Right lobe of liver (tissue), 6 donors: ENCODE measurements around the gene LSM2. TPM values are rescaled to one million over a fixed set of nuclear protein-coding genes. Genes with fewer than 3 reads are reported as not detected.
"Not testable (repeated sequence)": the region's sequence is repeated elsewhere in the genome, so short reads cannot be mapped to it uniquely, and the experiment has no call there.

ENCODE experiments used
- ATAC-seq, 4 donors: fragments of 200-7000 bp; cut with Tn5 transposase; one replicate each; pipeline ENCODE4 v1.9.1; 2020; ENCODE audit warnings: mild to moderate bottlenecking in 4 of 4, moderate library complexity in 4 of 4
- DNase-seq, 3 donors: peaks; one replicate each; pipeline ENCODE4 v3.0.0-alpha.2; 2020
- H3K27ac ChIP-seq, 3 donors: fragments of 200-600 bp; one replicate each; pipeline ENCODE4 v1.8.0; 2022
- H3K27me3 ChIP-seq, 2 donors: fragments of 200-600 bp; one replicate each; pipeline ENCODE4 v1.8.0; 2022
- H3K36me3 ChIP-seq, 4 donors: fragments of 200-600 bp; sonication (generic) in 1 of 4; one replicate each; pipeline versions ENCODE4 v1.5.1 to v1.8.0; 2017 to 2022; ENCODE audit warnings: control low read depth in 1 of 4
- H3K4me1 ChIP-seq, 4 donors: fragments of 200-600 bp; sonication (generic) in 1 of 4; one replicate each; pipeline versions ENCODE4 v1.5.1 to v1.8.0; 2017 to 2022; ENCODE audit warnings: control low read depth in 1 of 4
- H3K4me3 ChIP-seq, 3 donors: fragments of 200-600 bp; one replicate each; pipeline ENCODE4 v1.8.0; 2022
- H3K9me3 ChIP-seq, 4 donors: fragments of 200-600 bp; sonication (generic) in 1 of 4; one replicate each; pipeline versions ENCODE4 v1.5.1 to v1.8.0; 2017 to 2022; ENCODE audit warnings: control low read depth in 1 of 4
- CTCF ChIP-seq, 4 donors: fragments of 200-600 bp in 3 of 4; fragments of 450-650 bp in 1 of 4; IDR thresholded peaks; one replicate each; pipeline versions ENCODE4 v1.5.1 to v1.8.0; 2016 to 2022; ENCODE audit warnings: antibody characterized with exemption in 4 of 4, mild to moderate bottlenecking in 2 of 4
- POLR2A ChIP-seq: fragments of 450-650 bp; IDR thresholded peaks from one replicate; pipeline ENCODE4 v1.6.1; 2017; ENCODE audit warnings: antibody characterized with exemption, mild to moderate bottlenecking
- WGBS: methylation state at CpG from one replicate; pipeline ENCODE4 v1.1.6; 2018; ENCODE audit warnings: low coverage, low lambda C conversion rate; ENCODE audit not compliant: insufficient coverage; ENCODE audit errors: missing lambda C conversion rate; 5-methylcytosine and 5-hydroxymethylcytosine counted together
- intact Hi-C, 2 donors: fragments of 100-400 bp; cut with DNase I; formaldehyde crosslinking; loops; one replicate each; pipeline versions ENCODE4 v1.11.2 to v1.14.1; 2022
- total RNA-seq, 6 experiments: library from RNA; depleted of rRNA in 2 of 6; stranded (reverse); fragments of >200 nt in 2 of 6; fragmentation: NEBNext Ultra II Directional in 3 of 6; extraction: Animal tissue kit (Norgen Biotek cat#: 25700) in 3 of 6; gene quantifications; one replicate each; pipeline versions ENCODE4 v1.1.0 to v1.2.4, GENCODE V29; 2016 to 2023
- donor health status: DM: no; HTN: yes; CAD: no.
- donor health status: DM: no; HTN: no; CAD: no.
- donor health status: DM: no; HTN: no; CAD: no.
- donor health status: DM: no; HTN: yes; CAD: no.
- donor health status: DM: no; HTN: yes; CAD: no.

LSM2 gene
- total RNA-seq, 6 experiments from 2014 or later = 11.0 to 26.1 (median 11.6) TPM

DNA sequence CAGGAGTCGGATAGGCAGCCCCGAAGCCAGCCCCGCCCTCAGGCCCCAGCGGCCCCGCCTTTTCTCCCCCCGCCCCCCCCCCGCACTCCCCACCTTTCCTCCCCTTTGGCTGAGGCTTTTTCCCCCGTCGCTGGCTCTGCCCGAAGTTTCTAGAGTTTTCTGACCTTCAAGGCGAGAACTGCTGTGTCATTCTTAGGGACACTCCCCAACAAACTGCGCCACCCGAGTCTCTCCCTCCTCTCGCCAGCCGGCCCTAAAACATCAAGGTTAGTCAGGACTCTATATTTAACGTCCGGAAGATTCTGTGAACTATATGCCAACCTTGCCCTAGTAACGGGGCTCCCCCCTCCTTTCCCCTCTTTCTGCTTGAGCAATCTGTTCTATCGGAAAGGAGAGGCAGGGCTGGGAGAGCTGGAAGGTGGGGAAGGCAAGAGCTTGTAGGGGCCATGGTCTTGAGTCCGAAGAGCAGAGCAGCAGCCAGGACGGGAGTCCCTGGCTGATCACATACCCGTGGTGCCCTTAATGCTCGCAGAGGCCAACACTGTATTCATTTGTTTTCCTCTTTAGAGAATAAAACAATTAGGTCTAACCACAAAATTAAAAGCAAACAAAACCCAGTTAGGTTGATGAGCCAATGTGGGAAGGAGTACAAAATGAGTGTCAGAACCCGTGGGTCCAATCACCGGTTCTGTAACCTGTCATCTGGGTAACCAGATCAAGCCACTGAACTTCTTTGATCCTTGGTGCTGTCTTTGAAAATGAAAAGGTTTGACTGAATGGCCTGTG is 15.5 kb upstream of the LSM2 start:
- DNase-seq = peak; percentile 77 to 88 (median 87)
- no peaks in the 10 kb centered on the region for H3K36me3 ChIP-seq
- intact Hi-C loops = no loop called here
- no peaks in the 10 kb centered on the region for H3K27me3 ChIP-seq
- peaks cover 0 to 49% (median 18%) of the 10 kb centered on the region in 4 donors for H3K4me1 ChIP-seq
- TF ChIP-seq CTCF (IDR thresholded peaks at IDR 0.05) (no peak), POLR2A (peak; percentile 36)
- WGBS = 1% methylated on average over 24 of the region's 25 CpGs
- peak overlapping the region; percentile 33 to 59 (median 53) for H3K4me3 ChIP-seq
- peak; percentile 14 to 65 (median 40) for ATAC-seq
- peak overlapping the region; percentile 97 to 100 (median 99) for H3K27ac ChIP-seq
- H3K9me3 ChIP-seq = no peaks in the 10 kb centered on the region

GRCh38 chr6:31821301-31822035 is 14.7 kb upstream of the LSM2 start:
- peak overlapping the region; percentile 97 to 100 (median 99) for H3K27ac ChIP-seq
- peak in 3 of 4 donors; percentile 11 to 49 (median 33) for ATAC-seq
- H3K27me3 ChIP-seq = no peaks in the 10 kb centered on the region
- intact Hi-C loops = no loop called here
- peak; percentile 74 to 79 (median 76) for DNase-seq
- H3K9me3 ChIP-seq = no peaks in the 10 kb centered on the region
- no peak for TF ChIP-seq POLR2A
- TF ChIP-seq CTCF (IDR thresholded peaks at IDR 0.05) = no peak
- WGBS = 9% methylated on average over 33 of the region's 39 CpGs
- peaks cover 0 to 44% (median 15%) of the 10 kb centered on the region in 4 donors for H3K4me1 ChIP-seq
- H3K4me3 ChIP-seq = peak overlapping the region; percentile 33 to 59 (median 53)
- no peaks in the 10 kb centered on the region for H3K36me3 ChIP-seq

- H3K4me3 ChIP-seq, H3K27me3 ChIP-seq, DNase-seq, H3K36me3 ChIP-seq, H3K9me3 ChIP-seq, ATAC-seq, intact Hi-C loops: not testable (repeated sequence)
- Histone ChIP-seq H3K4me1 (peaks cover 0 to 36% (median 14%) of the 10 kb centered on the region in 4 donors), H3K27ac (peak overlapping the region in 2 of 3 donors; percentile 99 to 100)
- 81% methylated on average over 5 of the region's 10 CpGs for WGBS
These were observed 13.6 kb upstream of the LSM2 start for GRCh38 chr6:31820399-31820798.

DNA sequence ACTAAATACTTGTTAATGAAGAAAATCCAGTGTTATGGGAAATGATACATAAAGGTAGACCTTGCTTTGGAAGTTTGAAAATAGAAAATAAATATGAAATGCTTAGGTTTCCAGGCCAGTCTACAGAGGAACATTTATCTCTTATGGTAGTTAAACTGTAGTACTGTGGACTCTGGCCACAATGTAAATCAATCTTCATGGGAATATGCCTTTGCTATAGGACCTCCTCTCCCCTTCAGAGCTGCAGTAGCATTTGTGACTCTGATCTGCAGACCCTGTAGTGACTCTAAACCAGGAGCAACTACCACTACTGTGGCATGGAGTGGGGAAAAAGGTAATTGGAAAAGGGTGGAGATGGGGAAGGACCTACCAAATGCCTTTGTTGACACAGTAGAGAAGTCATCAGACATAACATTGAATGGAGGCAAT is 13.1 kb upstream of the LSM2 start:
- H3K4me1 ChIP-seq = peaks cover 0 to 36% (median 14%) of the 10 kb centered on the region in 4 donors
- H3K27ac ChIP-seq = peak overlapping the region in 2 of 3 donors; percentile 79 to 100
- ATAC-seq (no peak), DNase-seq (no peak)
- H3K27me3 ChIP-seq = no peaks in the 10 kb centered on the region
- intact Hi-C loops = no loop called here
- H3K4me3 ChIP-seq = no peak overlapping the region
- no peak for TF ChIP-seq POLR2A
- TF ChIP-seq CTCF (IDR thresholded peaks at IDR 0.05) = no peak
- H3K9me3 ChIP-seq = no peaks in the 10 kb centered on the region
- no peaks in the 10 kb centered on the region for H3K36me3 ChIP-seq

DNA sequence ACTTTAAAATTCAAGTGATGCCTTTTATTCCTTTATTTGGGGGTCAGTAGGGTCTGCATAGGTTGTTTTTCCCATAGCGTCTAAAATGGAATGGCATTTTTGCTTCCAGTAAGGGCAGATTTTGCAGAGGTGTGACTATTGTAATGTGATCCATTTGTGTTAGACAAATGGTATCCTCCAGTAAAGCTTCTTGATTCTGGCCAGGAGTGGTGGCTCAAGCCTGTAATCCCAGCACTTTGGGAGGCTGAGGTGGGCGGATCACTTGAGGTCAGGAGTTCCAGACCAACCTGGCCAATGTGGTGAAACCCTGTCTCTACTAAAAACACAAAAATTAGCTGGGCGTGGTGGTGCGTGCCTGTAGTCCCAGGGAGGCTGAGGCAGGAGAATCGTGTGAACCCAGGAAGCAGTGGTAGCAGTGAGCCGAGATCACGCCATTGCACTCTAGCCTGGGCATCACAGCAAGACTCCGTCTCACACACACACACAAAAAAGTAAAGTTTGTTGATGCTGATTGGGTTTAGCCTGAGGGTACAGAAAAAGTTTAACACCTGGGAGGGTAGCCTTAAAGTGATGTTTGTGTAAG is 11.3 kb upstream of the LSM2 start:
- H3K36me3 ChIP-seq, DNase-seq, H3K9me3 ChIP-seq, H3K27me3 ChIP-seq, intact Hi-C loops: not testable (repeated sequence)
- Histone ChIP-seq H3K27ac (peak overlapping the region; percentile 68 to 100 (median 79)), H3K4me1 (peaks cover 0 to 43% (median 19%) of the 10 kb centered on the region in 4 donors), H3K4me3 (peak overlapping the region; percentile 35 to 59 (median 52))
- ATAC-seq = peak in 2 of 4 donors; percentile 0
- WGBS = 9% methylated on average over 5 of the region's 8 CpGs
